Heart left ventricle (tissue), 13 donors: Measurements from ENCODE around the gene CYP4F22.

Source experiments
- POLR2A ChIP-seq, 2 donors: fragments of 450-650 bp; IDR thresholded peaks; one replicate each; pipeline ENCODE4 v1.6.1; 2017; ENCODE audit warnings: antibody characterized with exemption in 2 of 2, mild to moderate bottlenecking in 2 of 2, moderate library complexity in 2 of 2
- TF ChIP-seq, protein P1 (sequence below), 12 donors: fragments of 200-600 bp; sonication (generic) in 4 of 12; IDR thresholded peaks; one replicate each; pipeline versions ENCODE4 v1.5.0 to v1.8.0; 2018 to 2022; ENCODE audit warnings: antibody characterized with exemption in 12 of 12, mild to moderate bottlenecking in 5 of 12
- donor health status: ischemic (EF 13 %, LVEDD 7.1; RV severe dilation, severe dysfunction).
- donor health status: DM: no; HTN: yes; CAD: no.
- donor health status: DM: no; HTN: no; CAD: no.
- donor health status: ischemic (EF 25% LVEDD 6.9; RV normal size, moderate dysfunction).
- donor health status: ischemic (EF 25% LVEDD 5.7; RV mildly dilated, moderate dysfunction).
- donor health status: ischemic (EF 35%, LVEDD 5.7; RV mildly dilated, moderate dysfunction).
- donor health status: nonischemic (EF 11% LVEDD 7.7; RV severe dilation, severe dysfunction).
- donor health status: DM: yes; HTN: yes; CAD: no.
- donor health status: PGD.
- donor health status: ischemic (EF 29% LVEDD 5.4; RV normal size, mild dysfunction).
- donor health status: nonischemic (EF 23%, LVEDD 6.1; RV moderate dilation, normal function).

- TF ChIP-seq, protein P1, sequence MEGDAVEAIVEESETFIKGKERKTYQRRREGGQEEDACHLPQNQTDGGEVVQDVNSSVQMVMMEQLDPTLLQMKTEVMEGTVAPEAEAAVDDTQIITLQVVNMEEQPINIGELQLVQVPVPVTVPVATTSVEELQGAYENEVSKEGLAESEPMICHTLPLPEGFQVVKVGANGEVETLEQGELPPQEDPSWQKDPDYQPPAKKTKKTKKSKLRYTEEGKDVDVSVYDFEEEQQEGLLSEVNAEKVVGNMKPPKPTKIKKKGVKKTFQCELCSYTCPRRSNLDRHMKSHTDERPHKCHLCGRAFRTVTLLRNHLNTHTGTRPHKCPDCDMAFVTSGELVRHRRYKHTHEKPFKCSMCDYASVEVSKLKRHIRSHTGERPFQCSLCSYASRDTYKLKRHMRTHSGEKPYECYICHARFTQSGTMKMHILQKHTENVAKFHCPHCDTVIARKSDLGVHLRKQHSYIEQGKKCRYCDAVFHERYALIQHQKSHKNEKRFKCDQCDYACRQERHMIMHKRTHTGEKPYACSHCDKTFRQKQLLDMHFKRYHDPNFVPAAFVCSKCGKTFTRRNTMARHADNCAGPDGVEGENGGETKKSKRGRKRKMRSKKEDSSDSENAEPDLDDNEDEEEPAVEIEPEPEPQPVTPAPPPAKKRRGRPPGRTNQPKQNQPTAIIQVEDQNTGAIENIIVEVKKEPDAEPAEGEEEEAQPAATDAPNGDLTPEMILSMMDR (IDR thresholded peaks at IDR 0.05): no peak
- no peak for TF ChIP-seq POLR2A (IDR thresholded peaks at IDR 0.05)
These were observed 83.5 kb downstream of the CYP4F22 start for GRCh38 chr19:15591796-15592195.
